ENCODE measurements around the gene KCNAB1. TPM values are rescaled to one million over a fixed set of nuclear protein-coding genes. Genes with fewer than 3 reads are reported as not detected.

Gene KCNAB1
- total RNA-seq, 1 experiment from 2014 or later, result not detected

- no TSS peak for BruUV-seq (replicated peaks)
- Histone ChIP-seq H2AFZ (ENCODE audit: low read length) (no peak overlapping the region), H3K4me1 (ENCODE audit: insufficient read depth, low read length) (no peaks in the 10 kb centered on the region), H3K79me2 (ENCODE audit: low read length) (no peaks in the 10 kb centered on the region), H3K27me3 (ENCODE audit: low read length) (0 out of 2 replicates have a peak, but pooled peaks cover 5% of the 10 kb centered on the region), H3K9me2 (replicated peaks; ENCODE audit: low read length) (no peaks in the 10 kb centered on the region), H3F3A (ENCODE audit: low read length, unreplicated experiment) (no peaks in the 10 kb centered on the region), H3K27ac (ENCODE audit: low read length) (no peak overlapping the region), H3K9ac (ENCODE audit: low read length) (no peak overlapping the region), H4K20me1 (ENCODE audit: low read length) (no peaks in the 10 kb centered on the region), H3K4me2 (ENCODE audit: low read length) (no peak overlapping the region), H3K36me3 (ENCODE audit: low read depth, low read length) (no peaks in the 10 kb centered on the region), H3K9me3 (ENCODE audit: low read length) (peaks cover 15% of the 10 kb centered on the region; the same call in 1 of the 2 replicates), H3K4me3 (ENCODE audit: low read length) (no peak overlapping the region)
- POLR2A ChIA-PET (ENCODE audit: unreplicated experiment), result no interaction called here
- intact Hi-C loops (cut with micrococcal nuclease), result no loop called here
- TF ChIP-seq EZH2phosphoT487 (IDR thresholded peaks at IDR 0.05; ENCODE audit: borderline replicate concordance, low read length), result no peak
- TF ChIP-seq EZH2 (IDR thresholded peaks at IDR 0.05; ENCODE audit: low read length, unreplicated experiment), result no peak
- TF ChIP-seq CTCF (conservative IDR thresholded peaks at IDR 0.05; ENCODE audit: low read depth, low read length), result no peak
- ATAC-seq (no peak), DNase-seq (no peak)
- CTCF ChIA-PET, result no interaction called here
Observed at GRCh38 chr3:156497326-156497725, 376.9 kb downstream of the KCNAB1 start.

GRCh38 chr3:156498307-156498706 is 377.9 kb downstream of the KCNAB1 start:
- no peaks in the 10 kb centered on the region for H3K79me2 ChIP-seq (ENCODE audit: low read length)
- H3K9ac ChIP-seq (ENCODE audit: low read length), result no peak overlapping the region
- DNase-seq (no peak), ATAC-seq (no peak)
- peaks cover 11% of the 10 kb centered on the region; the same call in 1 of the 2 replicates for H3K27me3 ChIP-seq (ENCODE audit: low read length)
- intact Hi-C loops (cut with micrococcal nuclease), result no loop called here
- no peak overlapping the region for H3K4me3 ChIP-seq (ENCODE audit: low read length)
- BruUV-seq (replicated peaks), result no TSS peak
- H4K20me1 ChIP-seq (ENCODE audit: low read length), result no peaks in the 10 kb centered on the region; the same call in 1 of the 2 replicates
- no peak overlapping the region for H3K27ac ChIP-seq (ENCODE audit: low read length)
- no peak overlapping the region for H3K4me2 ChIP-seq (ENCODE audit: low read length)
- H3K9me3 ChIP-seq (ENCODE audit: low read length), result peaks cover 15% of the 10 kb centered on the region; the same call in 1 of the 2 replicates
- TF ChIP-seq CTCF (conservative IDR thresholded peaks at IDR 0.05; ENCODE audit: low read depth, low read length), result no peak
- TF ChIP-seq EZH2 (IDR thresholded peaks at IDR 0.05; ENCODE audit: low read length, unreplicated experiment), result no peak
- TF ChIP-seq EZH2phosphoT487 (IDR thresholded peaks at IDR 0.05; ENCODE audit: borderline replicate concordance, low read length), result no peak
- no peaks in the 10 kb centered on the region for H3F3A ChIP-seq (ENCODE audit: low read length, unreplicated experiment)
- CTCF ChIA-PET, result no interaction called here
- H3K36me3 ChIP-seq (ENCODE audit: low read depth, low read length), result no peaks in the 10 kb centered on the region
- H2AFZ ChIP-seq (ENCODE audit: low read length), result no peak overlapping the region
- no peaks in the 10 kb centered on the region for H3K4me1 ChIP-seq (ENCODE audit: insufficient read depth, low read length)
- POLR2A ChIA-PET (ENCODE audit: unreplicated experiment), result no interaction called here
- no peaks in the 10 kb centered on the region for H3K9me2 ChIP-seq (replicated peaks; ENCODE audit: low read length)

- BruUV-seq (replicated peaks), result no TSS peak
- H3K27ac ChIP-seq (ENCODE audit: low read length), result no peak overlapping the region
Observed at GRCh38 chr3:156507285-156507684, 386.9 kb downstream of the KCNAB1 start.

More at GRCh38 chr3:156507285-156507684, 386.9 kb downstream of the KCNAB1 start:
- H3K9me2 ChIP-seq (replicated peaks; ENCODE audit: low read length), result no peaks in the 10 kb centered on the region
- CTCF ChIA-PET, result interaction anchor here (0.6 kb wide), 2 partner anchors 35 to 694 kb away, joined by 3 to 4 read pairs; no protein-coding TSS in a partner anchor
- H2AFZ ChIP-seq (ENCODE audit: low read length), result no peak overlapping the region
- peaks cover 11% of the 10 kb centered on the region; the same call in 1 of the 2 replicates for H3K27me3 ChIP-seq (ENCODE audit: low read length)
- H3K4me1 ChIP-seq (ENCODE audit: insufficient read depth, low read length), result 0 out of 2 replicates have a peak, but pooled peaks cover 4% of the 10 kb centered on the region
- no peaks in the 10 kb centered on the region for H3K79me2 ChIP-seq (ENCODE audit: low read length)
- H3K9me3 ChIP-seq (ENCODE audit: low read length), result no peaks in the 10 kb centered on the region
- H4K20me1 ChIP-seq (ENCODE audit: low read length), result no peaks in the 10 kb centered on the region; the same call in 1 of the 2 replicates
- DNase-seq (peak; percentile 58), ATAC-seq (peak; percentile 75)
- no peak overlapping the region for H3K4me3 ChIP-seq (ENCODE audit: low read length)
- H3K9ac ChIP-seq (ENCODE audit: low read length), result no peak overlapping the region
- no peaks in the 10 kb centered on the region for H3K36me3 ChIP-seq (ENCODE audit: low read depth, low read length)
- intact Hi-C loops (cut with micrococcal nuclease), result loop anchor here (5.0 kb wide), 2 partner anchors 125 to 510 kb away; no protein-coding TSS in a partner anchor
- no peaks in the 10 kb centered on the region for H3F3A ChIP-seq (ENCODE audit: low read length, unreplicated experiment)
- POLR2A ChIA-PET (ENCODE audit: unreplicated experiment), result no interaction called here
- no peak overlapping the region for H3K4me2 ChIP-seq (ENCODE audit: low read length)
- TF ChIP-seq EZH2phosphoT487 (IDR thresholded peaks at IDR 0.05; ENCODE audit: borderline replicate concordance, low read length) (no peak), CTCF (conservative IDR thresholded peaks at IDR 0.05; ENCODE audit: low read depth, low read length) (no peak), EZH2 (IDR thresholded peaks at IDR 0.05; ENCODE audit: low read length, unreplicated experiment) (no peak)

Data from PC-3 (cell line).